GM19468 (cell line): ENCODE measurements around the gene SMIM44.

Experiments used
- ATAC-seq: cut with Tn5 transposase; IDR thresholded peaks from one replicate; pipeline ENCODE4 v1.9.1; 2021; ENCODE audit warnings: mild to moderate bottlenecking, moderate library complexity, moderate number of reproducible peaks; ENCODE audit not compliant: unreplicated experiment; ENCODE audit errors: extremely low read depth

Gene SMIM44

DNA sequence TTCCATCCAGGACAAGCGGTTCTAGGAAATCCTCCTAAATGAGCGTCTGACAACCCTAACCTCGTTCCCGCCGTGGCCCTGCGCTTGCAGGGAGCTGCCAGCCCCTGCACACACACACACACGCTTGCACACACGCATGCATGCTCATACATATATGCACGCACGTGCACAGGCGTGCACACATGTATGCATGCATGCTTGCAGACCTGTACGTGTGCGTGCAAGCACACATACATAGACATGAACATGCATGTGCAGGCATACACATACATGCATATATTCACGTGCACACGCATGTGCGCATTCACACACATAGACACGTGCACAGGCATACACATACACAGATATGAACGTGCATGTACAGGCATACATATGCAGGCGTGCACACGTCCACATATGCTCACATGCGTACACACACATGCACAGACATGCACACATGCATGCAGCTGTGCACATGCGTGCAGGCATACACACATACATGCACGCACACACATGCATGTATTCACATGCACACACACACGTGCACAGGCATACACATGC is 38.5 kb downstream of the SMIM44 start:
- ATAC-seq, result no peak

- no peak for ATAC-seq
Observed at GRCh38 chr19:3443840-3444694, 39.2 kb downstream of the SMIM44 start.

- no peak for ATAC-seq
Observed at GRCh38 chr19:3442487-3443071, 40.7 kb downstream of the SMIM44 start.

DNA sequence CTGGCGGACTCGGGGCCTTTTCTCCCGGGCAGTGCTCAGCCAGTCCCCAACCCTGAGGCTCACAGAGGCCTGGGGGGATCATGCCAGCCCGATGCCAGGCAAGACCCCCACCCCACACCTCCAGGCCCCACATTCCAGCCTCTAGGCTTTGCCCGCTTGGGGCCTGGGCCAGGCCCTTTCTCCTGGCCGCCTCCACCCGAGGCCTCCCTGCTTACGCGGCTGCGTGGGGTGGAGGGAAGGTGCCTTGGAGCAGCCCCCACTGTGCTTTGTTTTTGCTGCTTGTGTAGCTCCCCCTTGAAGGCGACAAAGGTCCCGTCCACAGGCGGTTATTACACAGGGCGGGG is 41.3 kb downstream of the SMIM44 start:
- ATAC-seq, result no peak

- ATAC-seq, result no peak
Observed at GRCh38 chr19:3441089-3441985, 41.9 kb downstream of the SMIM44 start.

GRCh38 chr19:3440082-3440481 is 43.2 kb downstream of the SMIM44 start:
- ATAC-seq, result no peak

DNA sequence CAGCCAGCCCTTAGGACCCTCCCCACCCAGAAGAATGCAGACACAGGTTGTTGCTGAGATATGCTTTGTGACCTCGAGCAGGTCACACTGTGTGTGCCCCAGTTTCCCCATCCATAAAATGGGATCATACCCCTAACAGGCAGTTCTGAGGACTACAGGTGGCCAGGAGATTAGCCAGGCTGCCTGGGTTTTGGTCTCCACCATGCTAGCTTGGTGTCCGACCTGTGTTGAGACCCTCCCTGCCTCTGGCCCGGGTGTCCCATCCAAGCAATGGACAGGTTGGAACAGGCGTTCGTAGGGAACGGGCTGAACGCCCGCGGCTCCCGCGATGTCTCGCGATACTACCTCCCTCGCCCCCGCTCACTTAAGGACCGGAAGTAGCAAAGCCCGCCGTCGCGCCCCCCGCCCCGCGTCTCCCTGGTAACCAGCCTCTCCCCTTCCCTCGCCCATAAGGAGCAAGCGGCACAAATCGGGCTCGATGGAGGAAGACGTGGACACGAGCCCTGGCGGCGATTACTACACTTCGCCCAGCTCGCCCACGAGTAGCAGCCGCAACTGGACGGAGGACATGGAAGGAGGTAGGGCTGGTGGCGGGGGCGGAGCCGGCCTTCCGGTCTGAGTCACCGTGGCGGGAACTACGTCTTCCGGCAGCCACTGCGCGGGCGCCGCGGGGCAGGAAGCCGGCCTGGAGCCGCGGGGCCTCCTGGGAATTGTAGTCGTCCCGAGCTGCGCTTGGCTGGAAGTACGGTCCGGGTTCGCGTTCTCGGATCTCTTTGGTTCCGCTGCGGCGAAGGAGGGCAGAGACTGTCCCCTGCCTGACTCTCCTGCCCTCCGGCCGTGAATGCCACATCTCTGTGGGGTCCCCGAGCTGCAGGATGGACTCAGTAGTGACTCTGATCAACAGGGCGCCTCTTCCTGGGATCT is 48.3 kb downstream of the SMIM44 start:
- peak; percentile 79 for ATAC-seq

- no peak for ATAC-seq
Observed at GRCh38 chr19:3433805-3434540, 49.3 kb downstream of the SMIM44 start.

GRCh38 chr19:3433313-3433712 is 49.9 kb downstream of the SMIM44 start:
- no peak for ATAC-seq
